Lung (tissue), 12 donors: ENCODE results near the gene DNAAF5. TPM values are rescaled to one million over a fixed set of nuclear protein-coding genes. Genes with fewer than 3 reads are reported as not detected.

Experiments
- ATAC-seq: fragments of 200-7000 bp; cut with Tn5 transposase; one replicate; pipeline ENCODE4 v1.9.1; 2020; ENCODE audit warnings: moderate number of reproducible peaks; ENCODE audit not compliant: insufficient read depth, low FRiP score
- DNase-seq, 3 donors: peaks; one replicate each; pipeline ENCODE4 v3.0.0-alpha.2; 2013 to 2017
- H3K27ac ChIP-seq, 2 donors: one replicate each; pipeline ENCODE4 v1.5.1; 2013; ENCODE audit warnings: mild to moderate bottlenecking in 2 of 2, moderate library complexity in 2 of 2, control low read depth in 1 of 2, inconsistent platforms in 1 of 2, low read depth in 1 of 2, low read length in 1 of 2
- H3K27me3 ChIP-seq, 3 donors: one replicate each; pipeline ENCODE4 v1.5.1; 2013; ENCODE audit warnings: low read length in 2 of 3; ENCODE audit not compliant: control insufficient read depth in 3 of 3, insufficient read depth in 3 of 3
- H3K36me3 ChIP-seq, 4 donors: one replicate each; pipeline ENCODE4 v1.5.1; 2013; ENCODE audit warnings: low read length in 4 of 4, mild to moderate bottlenecking in 1 of 4, moderate library complexity in 1 of 4; ENCODE audit not compliant: control insufficient read depth in 4 of 4, insufficient read depth in 4 of 4
- H3K4me1 ChIP-seq, 5 donors: one replicate each; pipeline ENCODE4 v1.5.1; 2013; ENCODE audit warnings: low read length in 5 of 5, mild to moderate bottlenecking in 2 of 5, moderate library complexity in 1 of 5; ENCODE audit not compliant: control insufficient read depth in 5 of 5, insufficient read depth in 5 of 5
- H3K4me3 ChIP-seq: one replicate; pipeline ENCODE4 v1.5.1; 2013; ENCODE audit warnings: mild to moderate bottlenecking, control low read depth, moderate library complexity
- H3K9ac ChIP-seq, 2 donors: one replicate each; pipeline ENCODE4 v1.5.1; 2013; ENCODE audit warnings: low read length in 2 of 2, control low read depth in 1 of 2; ENCODE audit not compliant: insufficient read depth in 1 of 2
- H3K9me3 ChIP-seq, 4 donors: one replicate each; pipeline ENCODE4 v1.5.1; 2013; ENCODE audit warnings: low read length in 3 of 4, mild to moderate bottlenecking in 1 of 4, moderate library complexity in 1 of 4; ENCODE audit not compliant: control insufficient read depth in 4 of 4, insufficient read depth in 3 of 4
- WGBS, 2 donors: extraction: QIAGEN DNeasy Blood & Tissue Kit; methylation state at CpG; one replicate each; pipeline ENCODE4 v1.1.7; 2013; 5-methylcytosine and 5-hydroxymethylcytosine counted together
- polyA plus RNA-seq, 2 donors: library from polyadenylated mRNA; stranded (reverse); fragments of 200-250 nt; gene quantifications; one replicate each; pipeline ENCODE4 v1.2.1, GENCODE V29; 2013
- total RNA-seq, 2 donors: library from RNA; depleted of rRNA in 1 of 2; stranded (reverse); fragments of >200 nt in 1 of 2; gene quantifications; one replicate each; pipeline ENCODE4 v1.2.1, GENCODE V29; 2014 to 2021
- TF ChIP-seq, protein P1 (sequence below): IDR thresholded peaks from 2 replicates; pipeline ENCODE4 v1.5.1; 2012; ENCODE audit warnings: mild to moderate bottlenecking; ENCODE audit errors: control extremely low read depth, extremely low read depth
- donor health status: control.
- donor health status: control.
- donor health status: Bipolar disorder and iron deficiency.
- donor health status: healthy.
- donor health status: DM: yes; HTN: yes; CAD: no.

The DNAAF5 gene
- total and polyA plus RNA-seq, 4 donors: 10.2 to 30.2 (median 18.6) TPM

DNA sequence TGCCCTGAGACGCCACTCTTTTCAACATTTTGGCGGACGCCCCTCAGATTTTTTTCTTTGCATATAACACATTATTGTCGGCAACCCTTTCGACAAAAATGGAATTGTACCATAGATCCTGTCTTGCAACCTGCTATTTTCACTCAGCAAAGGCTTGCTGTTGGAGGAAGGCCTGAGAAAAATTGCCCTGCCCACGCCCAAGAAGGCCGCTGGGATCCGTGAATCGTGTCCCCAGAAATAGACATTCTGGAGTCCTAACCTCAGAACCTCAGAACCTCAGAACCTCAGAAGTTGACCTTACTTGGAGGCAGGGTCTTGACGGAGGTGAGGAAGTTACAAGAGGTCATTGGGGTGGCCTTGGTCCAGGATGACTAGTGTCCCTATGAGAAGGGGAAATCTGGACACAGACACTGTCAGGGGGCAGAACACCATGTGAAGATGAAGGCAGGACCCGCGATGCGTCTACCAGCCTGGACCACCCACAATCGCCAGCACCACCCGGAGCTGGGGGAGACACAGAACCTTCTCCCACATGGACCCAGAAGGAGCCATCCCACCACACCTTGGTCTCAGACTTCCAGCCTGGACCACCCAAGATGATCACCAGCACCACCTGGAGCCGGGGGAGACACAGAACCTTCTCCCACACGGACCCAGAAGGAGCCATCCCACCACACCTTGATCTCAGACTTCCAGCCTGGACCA lies 19.1 kb upstream of the DNAAF5 start:
- Histone ChIP-seq H3K4me3 (no peak overlapping the region), H3K4me1 (peaks cover 0 to 9% (median 6%) of the 10 kb centered on the region in 5 donors), H3K27me3 (no peaks in the 10 kb centered on the region), H3K9ac (no peak overlapping the region), H3K27ac (peak overlapping the region in 1 of 2 donors; percentile 13), H3K36me3 (peaks cover 0 to 3% (median 0%) of the 10 kb centered on the region in 4 donors), H3K9me3 (peaks cover 0 to 5% (median 0%) of the 10 kb centered on the region in 4 donors)
- 84 to 87% methylated on average over 17 of the region's 17 CpGs for WGBS, 2 donors
- ATAC-seq: no peak
- no peak for DNase-seq
- TF ChIP-seq, protein P1, sequence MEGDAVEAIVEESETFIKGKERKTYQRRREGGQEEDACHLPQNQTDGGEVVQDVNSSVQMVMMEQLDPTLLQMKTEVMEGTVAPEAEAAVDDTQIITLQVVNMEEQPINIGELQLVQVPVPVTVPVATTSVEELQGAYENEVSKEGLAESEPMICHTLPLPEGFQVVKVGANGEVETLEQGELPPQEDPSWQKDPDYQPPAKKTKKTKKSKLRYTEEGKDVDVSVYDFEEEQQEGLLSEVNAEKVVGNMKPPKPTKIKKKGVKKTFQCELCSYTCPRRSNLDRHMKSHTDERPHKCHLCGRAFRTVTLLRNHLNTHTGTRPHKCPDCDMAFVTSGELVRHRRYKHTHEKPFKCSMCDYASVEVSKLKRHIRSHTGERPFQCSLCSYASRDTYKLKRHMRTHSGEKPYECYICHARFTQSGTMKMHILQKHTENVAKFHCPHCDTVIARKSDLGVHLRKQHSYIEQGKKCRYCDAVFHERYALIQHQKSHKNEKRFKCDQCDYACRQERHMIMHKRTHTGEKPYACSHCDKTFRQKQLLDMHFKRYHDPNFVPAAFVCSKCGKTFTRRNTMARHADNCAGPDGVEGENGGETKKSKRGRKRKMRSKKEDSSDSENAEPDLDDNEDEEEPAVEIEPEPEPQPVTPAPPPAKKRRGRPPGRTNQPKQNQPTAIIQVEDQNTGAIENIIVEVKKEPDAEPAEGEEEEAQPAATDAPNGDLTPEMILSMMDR: no peak

DNA sequence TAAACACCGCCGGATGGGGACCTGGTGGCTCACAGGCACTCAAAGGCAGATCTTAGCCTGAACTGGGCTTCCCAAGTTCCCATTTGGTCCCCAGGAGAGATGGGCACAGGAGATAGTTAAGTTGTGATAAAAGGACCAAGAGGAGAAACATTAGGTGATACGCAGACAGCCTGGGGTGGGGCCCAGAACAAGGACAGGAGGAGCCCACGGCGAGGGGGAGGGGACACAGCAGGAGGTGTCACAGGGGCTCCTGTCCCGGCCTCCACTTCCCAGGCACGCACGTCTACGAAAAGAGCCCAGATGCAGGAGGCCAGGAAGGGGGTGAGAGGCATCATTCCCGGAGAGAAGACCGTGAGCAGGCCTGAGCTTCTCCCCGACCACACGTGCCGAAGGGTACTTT lies 16.3 kb upstream of the DNAAF5 start:
- DNase-seq (no peak), ATAC-seq (no peak)
- H3K36me3 ChIP-seq: peaks cover 0 to 3% (median 0%) of the 10 kb centered on the region in 4 donors
- H3K27ac ChIP-seq: peak overlapping the region in 1 of 2 donors; percentile 51
- no peaks in the 10 kb centered on the region for H3K27me3 ChIP-seq
- 88 to 93% methylated on average over 14 of the region's 14 CpGs for WGBS, 2 donors
- TF ChIP-seq, protein P1: no peak
- peaks cover 0 to 9% (median 4%) of the 10 kb centered on the region in 5 donors for H3K4me1 ChIP-seq
- H3K9me3 ChIP-seq: no peaks in the 10 kb centered on the region
- H3K9ac ChIP-seq: no peak overlapping the region
- H3K4me3 ChIP-seq: no peak overlapping the region

DNA sequence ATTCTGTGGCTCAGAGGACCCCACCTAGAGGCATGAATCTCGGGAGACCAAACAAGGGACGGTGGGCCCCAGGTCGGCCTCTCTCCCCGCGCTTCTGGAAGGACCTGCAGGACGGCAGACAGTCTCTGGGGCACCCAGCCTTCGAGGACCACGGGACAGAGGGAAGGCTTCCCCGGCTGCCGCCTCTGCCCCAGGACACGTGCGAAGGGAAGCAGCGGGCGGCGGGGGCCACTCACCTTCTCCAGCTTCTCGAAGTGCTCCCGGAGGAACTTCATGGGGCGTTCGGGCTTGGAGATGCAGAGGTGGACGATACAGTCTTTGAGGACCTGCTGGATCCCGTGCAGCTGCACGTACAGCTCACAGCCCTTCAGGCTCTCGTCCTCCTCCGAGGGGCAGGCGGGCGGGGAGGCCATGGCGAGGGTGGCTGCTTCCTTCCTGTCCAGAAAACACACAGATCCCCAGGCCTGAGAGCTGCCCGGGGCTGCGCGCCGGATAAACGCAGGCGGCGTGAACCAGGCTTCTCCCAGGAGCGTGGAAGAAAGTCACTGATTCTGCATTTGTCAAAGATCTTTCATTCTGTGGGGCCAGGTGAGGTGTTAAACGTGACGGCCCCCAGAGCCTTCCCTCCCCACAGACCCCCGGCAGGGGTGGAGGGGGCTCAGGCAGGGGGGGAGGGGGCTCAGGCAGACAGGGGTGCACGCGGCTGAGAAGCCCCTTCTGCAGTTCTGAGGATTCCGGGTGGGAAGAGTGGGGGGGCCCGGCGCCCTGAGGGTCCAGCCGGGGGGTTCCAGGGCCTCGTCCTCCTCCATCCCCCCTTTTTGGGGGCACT lies 15.2 kb upstream of the DNAAF5 start:
- 51% methylated on average over 43 to 45 of the region's 45 CpGs for WGBS, 2 donors
- peak; percentile 46 to 69 (median 64) for DNase-seq
- Histone ChIP-seq H3K36me3 (peaks cover 0 to 3% (median 0%) of the 10 kb centered on the region in 4 donors), H3K27me3 (no peaks in the 10 kb centered on the region), H3K4me3 (peak overlapping the region; percentile 44), H3K9ac (no peak overlapping the region), H3K27ac (peak overlapping the region in 1 of 2 donors; percentile 75), H3K9me3 (no peaks in the 10 kb centered on the region), H3K4me1 (peaks cover 0 to 9% (median 4%) of the 10 kb centered on the region in 5 donors)
- no peak for ATAC-seq
- TF ChIP-seq, protein P1: no peak
